Osteoblast (primary cell): ENCODE data around the gene BPIFB2. TPM values are rescaled to one million over a fixed set of nuclear protein-coding genes. Genes with fewer than 3 reads are reported as not detected.

Experiments used
- DNase-seq: peaks from one replicate; pipeline ENCODE4 v3.0.0; 2011; ENCODE audit warnings: low spot score, mixed read lengths; ENCODE audit not compliant: insufficient read length; ENCODE audit errors: missing footprints
- H2AFZ ChIP-seq: 2 replicates; pipeline ENCODE4 v1.6.0; 2011; ENCODE audit warnings: mild to moderate bottlenecking, low read length
- H3K27ac ChIP-seq: 2 replicates; pipeline ENCODE4 v1.5.1; 2011; ENCODE audit warnings: mild to moderate bottlenecking, low read depth, low read length, moderate library complexity
- H3K27me3 ChIP-seq: 2 replicates; pipeline ENCODE4 v1.6.0; 2012; ENCODE audit warnings: mild to moderate bottlenecking, control low read depth, inconsistent platforms, low read length, moderate library complexity; ENCODE audit not compliant: insufficient read depth
- H3K36me3 ChIP-seq: 2 replicates; pipeline ENCODE4 v1.5.1; 2011; ENCODE audit warnings: mild to moderate bottlenecking, low read length, control low read depth, moderate library complexity; ENCODE audit not compliant: insufficient read depth
- H3K4me1 ChIP-seq: 2 replicates; pipeline ENCODE4 v1.5.1; 2011; ENCODE audit warnings: mild to moderate bottlenecking, low read length, control low read depth, moderate library complexity; ENCODE audit not compliant: insufficient read depth
- H3K4me2 ChIP-seq: 2 replicates; pipeline ENCODE4 v1.6.0; 2011; ENCODE audit warnings: mild to moderate bottlenecking, low read length; ENCODE audit not compliant: insufficient read depth
- H3K4me3 ChIP-seq: fragments of 200-600 bp; sonication (generic); 3 replicates; pipeline ENCODE4 v1.5.1; 2012; ENCODE audit warnings: mild to moderate bottlenecking, low read length, inconsistent platforms; ENCODE audit not compliant: insufficient read depth
- H3K79me2 ChIP-seq: 2 replicates; pipeline ENCODE4 v1.6.0; 2012; ENCODE audit warnings: mild to moderate bottlenecking, low read length, control low read depth, inconsistent platforms; ENCODE audit not compliant: insufficient read depth
- H3K9me3 ChIP-seq: 2 replicates; pipeline ENCODE4 v1.5.1; 2011; ENCODE audit warnings: low read depth, low read length, control low read depth
- H4K20me1 ChIP-seq: 2 replicates; pipeline ENCODE4 v1.6.0; 2012; ENCODE audit warnings: mild to moderate bottlenecking, low read length, control low read depth; ENCODE audit not compliant: insufficient read depth
- CTCF ChIP-seq: IDR thresholded peaks from 2 replicates; pipeline ENCODE4 v1.5.1; 2011; ENCODE audit warnings: mild to moderate bottlenecking, low read depth, low read length, moderate library complexity; ENCODE audit errors: extremely low read depth
- total RNA-seq: library from RNA; depleted of rRNA; stranded (reverse); fragments of >200 nt; gene quantifications from 2 replicates; pipeline ENCODE4 v1.2.3, GENCODE V29; 2012

BPIFB2 gene
- total RNA-seq, 1 donor = not detected

- H3K4me2 ChIP-seq = no peak overlapping the region
- no peaks in the 10 kb centered on the region for H3K27me3 ChIP-seq
- H3K27ac ChIP-seq = no peak overlapping the region
- H3K4me1 ChIP-seq = peaks cover 5% of the 10 kb centered on the region
- TF ChIP-seq CTCF = no peak
- H3K9me3 ChIP-seq = no peaks in the 10 kb centered on the region
- no peaks in the 10 kb centered on the region for H3K79me2 ChIP-seq
- H3K4me3 ChIP-seq = no peak overlapping the region
- no peaks in the 10 kb centered on the region for H4K20me1 ChIP-seq
- H2AFZ ChIP-seq = no peak overlapping the region
- DNase-seq = no peak
- H3K36me3 ChIP-seq = no peaks in the 10 kb centered on the region
Observed at GRCh38 chr20:32966382-32966781, 41.1 kb upstream of the BPIFB2 start.

GRCh38 chr20:32966881-32967781 is 40.4 kb upstream of the BPIFB2 start:
- no peak overlapping the region for H3K4me2 ChIP-seq
- H3K79me2 ChIP-seq = no peaks in the 10 kb centered on the region
- H3K27ac ChIP-seq = no peak overlapping the region
- H3K27me3 ChIP-seq = no peaks in the 10 kb centered on the region
- H3K4me1 ChIP-seq = peaks cover 5% of the 10 kb centered on the region
- no peak overlapping the region for H2AFZ ChIP-seq
- no peak for TF ChIP-seq CTCF
- H4K20me1 ChIP-seq = no peaks in the 10 kb centered on the region
- no peaks in the 10 kb centered on the region for H3K36me3 ChIP-seq
- H3K4me3 ChIP-seq = no peak overlapping the region
- no peaks in the 10 kb centered on the region for H3K9me3 ChIP-seq
- DNase-seq = no peak

- Histone ChIP-seq H3K36me3 (no peaks in the 10 kb centered on the region), H3K4me3 (no peak overlapping the region), H3K4me1 (peaks cover 5% of the 10 kb centered on the region), H3K79me2 (no peaks in the 10 kb centered on the region), H3K27ac (no peak overlapping the region), H4K20me1 (no peaks in the 10 kb centered on the region), H3K9me3 (no peaks in the 10 kb centered on the region), H3K4me2 (no peak overlapping the region), H3K27me3 (no peaks in the 10 kb centered on the region), H2AFZ (no peak overlapping the region)
- DNase-seq = no peak
- TF ChIP-seq CTCF = no peak
Observed at GRCh38 chr20:32967961-32968457, 39.5 kb upstream of the BPIFB2 start.

- Histone ChIP-seq H3K27ac (no peak overlapping the region), H3K9me3 (no peaks in the 10 kb centered on the region), H3K36me3 (no peaks in the 10 kb centered on the region), H3K4me1 (peaks cover 5% of the 10 kb centered on the region), H4K20me1 (no peaks in the 10 kb centered on the region), H3K4me2 (no peak overlapping the region), H3K4me3 (no peak overlapping the region), H2AFZ (no peak overlapping the region), H3K27me3 (no peaks in the 10 kb centered on the region), H3K79me2 (no peaks in the 10 kb centered on the region)
- no peak for TF ChIP-seq CTCF
- peak; percentile 90 for DNase-seq
Observed at GRCh38 chr20:32968478-32969241, 38.8 kb upstream of the BPIFB2 start.
